ENCODE measurements around the gene SIL1.
A peak's percentile ranks its signal among the peaks of the same experiment; 100 is the strongest.
"Not testable (repeated sequence)": the region's sequence is repeated elsewhere in the genome, so short reads cannot be mapped to it uniquely, and the experiment has no call there.

Gene SIL1

GRCh38 chr5:139177809-139178588 is 20.2 kb downstream of the SIL1 start:
- no peak overlapping the region for H3K4me3 ChIP-seq (replicated peaks in 1 of 2; ENCODE audit: low read depth in 2 of 2, low read length in 2 of 2)
- TF ChIP-seq CTCF (IDR thresholded peaks at IDR 0.05; ENCODE audit: low read depth, low read length): no peak
- DNase-seq (ENCODE audit: low read depth in 2 of 2): peak in 1 of 2 donors; percentile 31

- DNase-seq (ENCODE audit: low read depth in 2 of 2); H3K4me3 ChIP-seq (replicated peaks in 1 of 2; ENCODE audit: low read depth in 2 of 2, low read length in 2 of 2): not testable (repeated sequence)
Observed at GRCh38 chr5:139177281-139177680, 20.9 kb downstream of the SIL1 start.

GRCh38 chr5:139174382-139174781 is 23.8 kb downstream of the SIL1 start:
- not testable (repeated sequence) for DNase-seq (ENCODE audit: low read depth in 2 of 2); H3K4me3 ChIP-seq (replicated peaks in 1 of 2; ENCODE audit: low read depth in 2 of 2, low read length in 2 of 2)

- no peak for TF ChIP-seq CTCF (IDR thresholded peaks at IDR 0.05; ENCODE audit: low read depth, low read length)
- H3K4me3 ChIP-seq (replicated peaks in 1 of 2; ENCODE audit: low read depth in 2 of 2, low read length in 2 of 2): no peak overlapping the region
- no peak for DNase-seq (ENCODE audit: low read depth in 2 of 2)
Observed at GRCh38 chr5:139171779-139172404, 26.3 kb downstream of the SIL1 start.

- TF ChIP-seq CTCF (IDR thresholded peaks at IDR 0.05; ENCODE audit: low read depth, low read length): no peak
- DNase-seq (ENCODE audit: low read depth in 2 of 2): no peak
- H3K4me3 ChIP-seq (replicated peaks in 1 of 2; ENCODE audit: low read depth in 2 of 2, low read length in 2 of 2): no peak overlapping the region
Observed at GRCh38 chr5:139167952-139168720, 30.0 kb downstream of the SIL1 start.

- TF ChIP-seq CTCF (IDR thresholded peaks at IDR 0.05; ENCODE audit: low read depth, low read length): no peak
Observed at GRCh38 chr5:139167533-139167932, 30.6 kb downstream of the SIL1 start.

GRCh38 chr5:139167063-139167462 is 31.1 kb downstream of the SIL1 start:
- no peak for DNase-seq (ENCODE audit: low read depth in 2 of 2)
- no peak overlapping the region for H3K4me3 ChIP-seq (replicated peaks in 1 of 2; ENCODE audit: low read depth in 2 of 2, low read length in 2 of 2)
- TF ChIP-seq CTCF (IDR thresholded peaks at IDR 0.05; ENCODE audit: low read depth, low read length): no peak

More at GRCh38 chr5:139167533-139167932, 30.6 kb downstream of the SIL1 start:
- no peak for DNase-seq (ENCODE audit: low read depth in 2 of 2)
- H3K4me3 ChIP-seq (replicated peaks in 1 of 2; ENCODE audit: low read depth in 2 of 2, low read length in 2 of 2): no peak overlapping the region

GRCh38 chr5:139164897-139165296 is 33.3 kb downstream of the SIL1 start:
- DNase-seq (ENCODE audit: low read depth in 2 of 2); H3K4me3 ChIP-seq (replicated peaks in 1 of 2; ENCODE audit: low read depth in 2 of 2, low read length in 2 of 2): not testable (repeated sequence)
